A549 (cell line): Measurements from ENCODE around the gene KIF12. TPM values are rescaled to one million over a fixed set of nuclear protein-coding genes. Genes with fewer than 3 reads are reported as not detected.

Experiments
- ATAC-seq, 2 experiments: fragments of 200-7000 bp in 1 of 2; fragments of >200 bp in 1 of 2; cut with Nextera tagmentation in 1 of 2; cut with Tn5 transposase in 1 of 2; 3 replicates each; pipeline versions ENCODE4 v1.8.0 to v1.9.1; 2018 to 2020; ENCODE audit warnings: mild to moderate bottlenecking in 1 of 2, moderate library complexity in 1 of 2
- CTCF ChIA-PET: fragments of 300-600 bp; sonication (Branson Sonifier 250); formaldehyde crosslinking; extraction: SDS; loops from one replicate; lab custom pipeline; 2021; ENCODE audit warnings: antibody characterized with exemption, inconsistent platforms; lab: Yijun Ruan, JAX
- POLR2A ChIA-PET: fragments of 350-600 bp; formaldehyde crosslinking; extraction: SDS; loops from one replicate; lab custom pipeline; 2021; ENCODE audit warnings: antibody characterized with exemption, inconsistent platforms; lab: Yijun Ruan, JAX
- DNase-seq, 2 experiments: peaks; one replicate each; pipeline versions ENCODE4 v3.0.0 to v3.0.0-alpha.2; 2011 to 2016; ENCODE audit warnings: low read depth in 1 of 2, low spot score in 1 of 2
- FAIRE-seq: peaks from 2 replicates; lab custom pipeline; 2011; peaks lifted over from hg19 to GRCh38; lab: Jason Lieb, UNC
- H3K27ac ChIP-seq, 2 experiments: fragments of >200 bp; sonication (Bioruptor Twin); formaldehyde crosslinking; 3 replicates each; pipeline ENCODE4 v1.5.1; 2016 to 2017
- H3K4me1 ChIP-seq: fragments of >200 bp; sonication (Bioruptor Twin); formaldehyde crosslinking; 3 replicates; pipeline ENCODE4 v1.6.1; 2016
- H3K4me2 ChIP-seq: fragments of >200 bp; sonication (Bioruptor Twin); formaldehyde crosslinking; 3 replicates; pipeline ENCODE4 v1.6.1; 2016
- H3K4me3 ChIP-seq: fragments of >200 bp; sonication (Bioruptor Twin); formaldehyde crosslinking; 3 replicates; pipeline ENCODE4 v1.5.1; 2016
- H3K9me3 ChIP-seq: fragments of >200 bp; sonication (Bioruptor Twin); formaldehyde crosslinking; 3 replicates; pipeline ENCODE4 v1.6.1; 2016
- BHLHE40 ChIP-seq: IDR thresholded peaks from 2 replicates; pipeline ENCODE4 v1.6.1; 2012; ENCODE audit warnings: low read depth, low read length, inconsistent platforms
- CBX2 ChIP-seq: fragments of 200-600 bp; sonication (generic); IDR thresholded peaks from 2 replicates; pipeline ENCODE4 v1.6.1; 2016; ENCODE audit warnings: low read depth, mild to moderate bottlenecking, borderline replicate concordance
- CEBPB ChIP-seq, 2 experiments: fragments of >200 bp in 1 of 2; sonication (Bioruptor Twin) in 1 of 2; formaldehyde crosslinking in 1 of 2; IDR thresholded peaks; 2 replicates each; pipeline ENCODE4 v1.6.1; 2012 to 2016
- CHD2 ChIP-seq: fragments of 150-350 bp; IDR thresholded peaks from 2 replicates; pipeline ENCODE4 v1.6.1; 2014; ENCODE audit warnings: low read length; ENCODE audit not compliant: partially characterized antibody
- CHD4 ChIP-seq: fragments of 200-600 bp; sonication (generic); IDR thresholded peaks from 2 replicates; pipeline ENCODE4 v1.6.1; 2016; ENCODE audit warnings: antibody characterized with exemption, mild to moderate bottlenecking, borderline replicate concordance
- E2F6 ChIP-seq: IDR thresholded peaks from 2 replicates; pipeline ENCODE4 v1.6.1; 2012; ENCODE audit warnings: low read depth, borderline replicate concordance
- EHMT2 ChIP-seq: fragments of 200-600 bp; sonication (generic); IDR thresholded peaks from 2 replicates; pipeline ENCODE4 v1.6.1; 2016; ENCODE audit warnings: antibody characterized with exemption, low read depth, mild to moderate bottlenecking, moderate library complexity
- EP300 ChIP-seq, 2 experiments: fragments of >200 bp; sonication (Bioruptor Twin); formaldehyde crosslinking; IDR thresholded peaks; 2 replicates in 1 of 2; 3 replicates in 1 of 2; pipeline ENCODE4 v1.6.1; 2016 to 2017
- ESRRA ChIP-seq: fragments of 150-350 bp; IDR thresholded peaks from 2 replicates; pipeline ENCODE4 v1.6.1; 2014; ENCODE audit warnings: mild to moderate bottlenecking, low read length, borderline replicate concordance
- FOSB ChIP-seq: fragments of 250-450 bp; sonication (Bioruptor Pico); IDR thresholded peaks from 2 replicates; pipeline ENCODE4 v1.5.0; 2020; ENCODE audit warnings: mild to moderate bottlenecking, moderate library complexity
- FOSL2 ChIP-seq, 2 experiments: fragments of 450-650 bp in 1 of 2; fragments of >200 bp in 1 of 2; sonication (Bioruptor Twin) in 1 of 2; formaldehyde crosslinking; IDR thresholded peaks; 2 replicates each; pipeline versions ENCODE4 v1.5.0 to v1.6.1; 2016 to 2020; ENCODE audit warnings: mild to moderate bottlenecking in 1 of 2, moderate library complexity in 1 of 2
- FOXS1 ChIP-seq: fragments of 250-450 bp; sonication (Bioruptor Pico); IDR thresholded peaks from 2 replicates; pipeline ENCODE4 v1.5.0; 2020; ENCODE audit warnings: mild to moderate bottlenecking, moderate library complexity
- HEYL ChIP-seq: fragments of 250-450 bp; sonication (Bioruptor Pico); IDR thresholded peaks from 2 replicates; pipeline ENCODE4 v1.8.0; 2021; ENCODE audit warnings: mild to moderate bottlenecking, moderate library complexity
- HMGXB4 ChIP-seq: fragments of 250-450 bp; sonication (Bioruptor Pico); IDR thresholded peaks from 2 replicates; pipeline ENCODE4 v1.5.0; 2021; ENCODE audit warnings: mild to moderate bottlenecking, moderate library complexity, borderline replicate concordance
- HOXA7 ChIP-seq: fragments of 250-450 bp; sonication (Bioruptor Pico); IDR thresholded peaks from 2 replicates; pipeline ENCODE4 v1.5.0; 2020; ENCODE audit warnings: mild to moderate bottlenecking, moderate library complexity
- JUNB ChIP-seq: fragments of >200 bp; sonication (Bioruptor Twin); formaldehyde crosslinking; IDR thresholded peaks from 2 replicates; pipeline ENCODE4 v1.6.1; 2016
- KDM5A ChIP-seq: fragments of 200-600 bp; sonication (generic); IDR thresholded peaks from 2 replicates; pipeline ENCODE4 v1.6.1; 2016; ENCODE audit warnings: antibody characterized with exemption, mild to moderate bottlenecking
- MAFK ChIP-seq: fragments of 450-650 bp; IDR thresholded peaks from 2 replicates; pipeline ENCODE4 v1.6.1; 2014; ENCODE audit not compliant: partially characterized antibody
- NFE2L2 ChIP-seq: fragments of 150-350 bp; conservative IDR thresholded peaks from 2 replicates; pipeline ENCODE4 v1.6.1; 2014; ENCODE audit warnings: low read length
- NPAS2 ChIP-seq: fragments of 250-450 bp; sonication (Bioruptor Pico); IDR thresholded peaks from 2 replicates; pipeline ENCODE4 v1.8.0; 2022; ENCODE audit warnings: mild to moderate bottlenecking, moderate library complexity, borderline replicate concordance
- NR3C1 ChIP-seq: fragments of >200 bp; sonication (Bioruptor Twin); formaldehyde crosslinking; IDR thresholded peaks from 3 replicates; pipeline ENCODE4 v1.6.1; 2017
- PHF8 ChIP-seq: fragments of 200-600 bp; sonication (generic); IDR thresholded peaks from 2 replicates; pipeline ENCODE4 v1.6.1; 2016; ENCODE audit warnings: low read depth, mild to moderate bottlenecking, antibody characterized with exemption, moderate library complexity, borderline replicate concordance
- POLR2AphosphoS2 ChIP-seq: conservative IDR thresholded peaks from 2 replicates; pipeline ENCODE4 v1.6.1; 2012; ENCODE audit warnings: low read length, improper control_type of control experiment, inconsistent platforms
- RAD21 ChIP-seq, 2 experiments: fragments of >200 bp in 1 of 2; sonication (Bioruptor Twin) in 1 of 2; formaldehyde crosslinking in 1 of 2; IDR thresholded peaks in 1 of 2; conservative IDR thresholded peaks in 1 of 2; 2 replicates in 1 of 2; 3 replicates in 1 of 2; pipeline ENCODE4 v1.6.1; 2012 to 2018; ENCODE audit warnings: inconsistent platforms in 1 of 2
- RARB ChIP-seq: fragments of 250-450 bp; sonication (Bioruptor Pico); IDR thresholded peaks from 2 replicates; pipeline ENCODE4 v1.8.0; 2021; ENCODE audit warnings: mild to moderate bottlenecking, moderate library complexity
- ZC3H11A ChIP-seq: fragments of 450-650 bp; IDR thresholded peaks from 2 replicates; pipeline ENCODE4 v1.6.1; 2014; ENCODE audit warnings: antibody characterized with exemption, mild to moderate bottlenecking
- ZSCAN20 ChIP-seq: fragments of 250-450 bp; sonication (Bioruptor Pico); IDR thresholded peaks from 2 replicates; pipeline ENCODE4 v1.8.0; 2022; ENCODE audit warnings: mild to moderate bottlenecking, moderate library complexity
- WGBS: methylation state at CpG from one replicate; pipeline ENCODE4 v1.1.6; 2017; ENCODE audit errors: missing lambda C conversion rate; 5-methylcytosine and 5-hydroxymethylcytosine counted together
- polyA plus RNA-seq, 4 experiments: library from polyadenylated mRNA; depleted of rRNA in 3 of 4; stranded (reverse); fragments of >200 nt; fragmentation: RNase III in 1 of 4; extraction: RNeasy Plus Mini Kit Qiagen cat#74134 plus additional on column Dnase treatment in 1 of 4; gene quantifications; 2 replicates in 3 of 4; 3 replicates in 1 of 4; pipeline ENCODE4 v1.2.3, GENCODE V29; 2011 to 2017

KIF12 gene
- polyA plus RNA-seq, 2 of the 4 experiments (the other 2 are of a cell fraction) = 6.0 to 6.3 TPM

- no peak for ATAC-seq
- POLR2A ChIA-PET = no interaction called here
Observed at GRCh38 chr9:114091711-114092110, 7.4 kb downstream of the KIF12 start.

GRCh38 chr9:114090798-114091197, 8.3 kb downstream of the KIF12 start:
- H3K27ac ChIP-seq = no peak overlapping the region
- TF ChIP-seq ZSCAN20 (CRISPR knock-in tag) = no peak
- 90% methylated on average over 4 of the region's 4 CpGs for WGBS
- POLR2A ChIA-PET = no interaction called here
- no peaks in the 10 kb centered on the region for H3K9me3 ChIP-seq
- peaks cover 4% of the 10 kb centered on the region; the same call in 1 of the 3 replicates for H3K4me1 ChIP-seq
- FAIRE-seq = no peak
- CTCF ChIA-PET = interaction anchor here (0.7 to 3.8 kb wide), 4 partner anchors 8 to 201 kb away, joined by 3 to 22 read pairs (median 8); no protein-coding TSS in a partner anchor
- no peak for ATAC-seq
- no peak overlapping the region for H3K4me2 ChIP-seq
- H3K4me3 ChIP-seq = no peak overlapping the region
- DNase-seq = no peak

More at GRCh38 chr9:114091711-114092110, 7.4 kb downstream of the KIF12 start:
- no peak for DNase-seq
- FAIRE-seq = no peak
- no peaks in the 10 kb centered on the region for H3K4me1 ChIP-seq
- 75% methylated on average over 3 of the region's 8 CpGs for WGBS
- no peak overlapping the region for H3K27ac ChIP-seq
- H3K9me3 ChIP-seq = no peaks in the 10 kb centered on the region
- CTCF ChIA-PET = interaction anchor here (0.7 to 1.5 kb wide), 5 partner anchors 9 to 409 kb away, joined by 3 to 12 read pairs (median 3); no protein-coding TSS in a partner anchor
- no peak overlapping the region for H3K4me3 ChIP-seq
- TF ChIP-seq ZC3H11A = no peak
- no peak for TF ChIP-seq BHLHE40
- no peak for TF ChIP-seq NPAS2 (CRISPR knock-in tag)
- TF ChIP-seq E2F6 = no peak
- TF ChIP-seq EP300 (IDR thresholded peaks at IDR 0.05) = no peak
- TF ChIP-seq FOXS1 (CRISPR knock-in tag) = no peak
- no peak for TF ChIP-seq MAFK
- no peak for TF ChIP-seq POLR2AphosphoS2
- no peak for TF ChIP-seq ESRRA
- TF ChIP-seq FOSL2 (IDR thresholded peaks at IDR 0.05) = no peak
- TF ChIP-seq FOSL2 (CRISPR knock-in tag; IDR thresholded peaks at IDR 0.05) = no peak
- no peak for TF ChIP-seq CBX2
- TF ChIP-seq FOSB (CRISPR knock-in tag) = no peak
- TF ChIP-seq RARB = no peak
- TF ChIP-seq HOXA7 (CRISPR knock-in tag) = no peak
- no peak overlapping the region for H3K4me2 ChIP-seq

GRCh38 chr9:114089206-114089840, 9.8 kb downstream of the KIF12 start:
- CTCF ChIA-PET = interaction anchor here (0.7 to 3.8 kb wide), 7 partner anchors 11 to 202 kb away, joined by 3 to 29 read pairs (median 3); partner anchors contain the start of gene KIF12
- peaks cover 8% of the 10 kb centered on the region for H3K4me1 ChIP-seq
- 74% methylated on average over 3 of the region's 4 CpGs for WGBS
- TF ChIP-seq NR3C1 (no peak), ZC3H11A (no peak), HEYL (CRISPR knock-in tag) (no peak), RAD21 (conservative IDR thresholded peaks at IDR 0.05 in 1 of 2, IDR thresholded peaks at IDR 0.05 in 1 of 2) (no peak), ZSCAN20 (CRISPR knock-in tag) (no peak), CEBPB (IDR thresholded peaks at IDR 0.05) (no peak)
- no peak overlapping the region for H3K4me3 ChIP-seq
- no peak for FAIRE-seq
- POLR2A ChIA-PET = no interaction called here
- no peaks in the 10 kb centered on the region for H3K9me3 ChIP-seq
- ATAC-seq = no peak
- DNase-seq = no peak
- H3K4me2 ChIP-seq = no peak overlapping the region
- H3K27ac ChIP-seq = no peak overlapping the region

GRCh38 chr9:114088571-114089170, 10.4 kb downstream of the KIF12 start:
- no peak overlapping the region for H3K4me2 ChIP-seq
- ATAC-seq (no peak), DNase-seq (no peak), FAIRE-seq (no peak)
- no peak overlapping the region for H3K4me3 ChIP-seq
- peaks cover 14% of the 10 kb centered on the region for H3K4me1 ChIP-seq
- 92% methylated on average over 7 of the region's 7 CpGs for WGBS
- H3K9me3 ChIP-seq = no peaks in the 10 kb centered on the region
- POLR2A ChIA-PET = no interaction called here
- H3K27ac ChIP-seq = no peak overlapping the region
- CTCF ChIA-PET = interaction anchor here (1.0 to 7.4 kb wide), 11 partner anchors 7 to 203 kb away, joined by 3 to 80 read pairs (median 3); partner anchors contain the start of genes AMBP and KIF12
- TF ChIP-seq ZC3H11A = no peak
- TF ChIP-seq JUNB = no peak
- TF ChIP-seq HMGXB4 (CRISPR knock-in tag) = no peak
- no peak for TF ChIP-seq EHMT2
- no peak for TF ChIP-seq PHF8
- no peak for TF ChIP-seq KDM5A
- no peak for TF ChIP-seq CHD4
- no peak for TF ChIP-seq CHD2
- TF ChIP-seq RAD21 (conservative IDR thresholded peaks at IDR 0.05 in 1 of 2, IDR thresholded peaks at IDR 0.05 in 1 of 2) = no peak
- no peak for TF ChIP-seq NFE2L2
